Activated B cell treated with CpG ODN at 0.5 μM for 24 hours (primary cell): Measurements from ENCODE around the gene SLITRK3. TPM values are rescaled to one million over a fixed set of nuclear protein-coding genes. Genes with fewer than 3 reads are reported as not detected.

Experiments used
- ATAC-seq: fragments of 200-7000 bp; cut with Tn5 transposase; one replicate; pipeline ENCODE4 v1.10.0; 2021; ENCODE audit warnings: low read depth, mild to moderate bottlenecking, moderate library complexity
- CTCF ChIA-PET: fragments of 350-600 bp; sonication (Branson Sonifier 250); formaldehyde crosslinking; loops from one replicate; lab custom pipeline; 2021; ENCODE audit warnings: antibody characterized with exemption; lab: Charles Lee
- POLR2A ChIA-PET: fragments of 350-600 bp; sonication (Branson Sonifier 250); formaldehyde crosslinking; loops from one replicate; lab custom pipeline; 2021; ENCODE audit warnings: antibody characterized with exemption; lab: Charles Lee
- DNase-seq: peaks from one replicate; pipeline ENCODE4 v3.0.0; 2022
- H3K27ac Mint-ChIP-seq: one replicate; pipeline ENCODE4 v1.8.0; 2020; ENCODE audit warnings: mixed read lengths
- H3K27me3 Mint-ChIP-seq: one replicate; pipeline ENCODE4 v1.8.0; 2021; ENCODE audit warnings: mixed read lengths
- H3K36me3 Mint-ChIP-seq: one replicate; pipeline ENCODE4 v1.8.0; 2021; ENCODE audit warnings: low read depth, mixed read lengths
- H3K4me1 Mint-ChIP-seq: one replicate; pipeline ENCODE4 v1.8.0; 2021; ENCODE audit warnings: mixed read lengths
- H3K4me3 Mint-ChIP-seq: one replicate; pipeline ENCODE4 v1.8.0; 2020; ENCODE audit warnings: mild to moderate bottlenecking, mixed read lengths
- H3K9me3 Mint-ChIP-seq: one replicate; pipeline ENCODE4 v1.8.0; 2020; ENCODE audit warnings: mixed read lengths
- intact Hi-C: fragments of 100-400 bp; cut with micrococcal nuclease; formaldehyde crosslinking; loops from one replicate; pipeline ENCODE4 v1.15.1; 2024
- total RNA-seq: library from RNA; stranded (reverse); gene quantifications from 2 replicates; pipeline ENCODE4 v1.2.3, GENCODE V29; 2022
- TF ChIP-seq, protein P1 (sequence below): fragments of 200-600 bp; IDR thresholded peaks from one replicate; pipeline ENCODE4 v1.8.0; 2022; ENCODE audit warnings: antibody characterized with exemption, mild to moderate bottlenecking

Gene SLITRK3
- total RNA-seq, 1 donor from 2014 or later, result not detected

DNA sequence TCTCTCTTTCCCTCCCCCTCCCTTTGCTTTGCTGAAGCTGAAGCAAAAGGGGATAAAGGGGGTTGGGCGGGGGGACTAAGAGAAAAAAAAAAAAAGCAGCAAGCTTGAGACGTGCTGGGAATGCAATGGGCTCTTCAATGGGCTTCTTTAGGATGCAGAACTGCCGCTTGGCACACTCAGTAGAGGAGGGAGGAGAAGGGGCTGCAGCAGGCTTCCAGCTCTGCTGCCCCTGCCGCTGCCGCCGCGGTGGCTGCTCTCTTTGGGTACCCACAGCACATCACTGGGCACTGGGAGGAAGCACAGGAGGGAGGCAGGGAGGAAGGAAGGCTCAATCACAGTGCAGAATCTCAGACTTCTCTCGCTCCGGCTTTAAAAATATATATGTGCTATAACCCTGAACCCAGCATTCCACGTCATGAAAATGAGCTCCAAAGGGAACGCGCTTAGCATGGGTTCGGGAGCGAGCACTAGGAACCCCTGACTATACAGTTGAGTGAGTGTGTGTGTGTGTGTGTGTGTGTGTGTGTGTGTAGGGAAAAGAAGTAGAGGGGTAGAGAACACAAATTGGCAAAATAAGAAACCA lies 3.5 kb downstream of the SLITRK3 start:
- no peaks in the 10 kb centered on the region for H3K36me3 Mint-ChIP-seq
- ChIA-PET POLR2A (no interaction called here), CTCF (no interaction called here)
- H3K27ac Mint-ChIP-seq, result no peak overlapping the region
- TF ChIP-seq, protein P1, sequence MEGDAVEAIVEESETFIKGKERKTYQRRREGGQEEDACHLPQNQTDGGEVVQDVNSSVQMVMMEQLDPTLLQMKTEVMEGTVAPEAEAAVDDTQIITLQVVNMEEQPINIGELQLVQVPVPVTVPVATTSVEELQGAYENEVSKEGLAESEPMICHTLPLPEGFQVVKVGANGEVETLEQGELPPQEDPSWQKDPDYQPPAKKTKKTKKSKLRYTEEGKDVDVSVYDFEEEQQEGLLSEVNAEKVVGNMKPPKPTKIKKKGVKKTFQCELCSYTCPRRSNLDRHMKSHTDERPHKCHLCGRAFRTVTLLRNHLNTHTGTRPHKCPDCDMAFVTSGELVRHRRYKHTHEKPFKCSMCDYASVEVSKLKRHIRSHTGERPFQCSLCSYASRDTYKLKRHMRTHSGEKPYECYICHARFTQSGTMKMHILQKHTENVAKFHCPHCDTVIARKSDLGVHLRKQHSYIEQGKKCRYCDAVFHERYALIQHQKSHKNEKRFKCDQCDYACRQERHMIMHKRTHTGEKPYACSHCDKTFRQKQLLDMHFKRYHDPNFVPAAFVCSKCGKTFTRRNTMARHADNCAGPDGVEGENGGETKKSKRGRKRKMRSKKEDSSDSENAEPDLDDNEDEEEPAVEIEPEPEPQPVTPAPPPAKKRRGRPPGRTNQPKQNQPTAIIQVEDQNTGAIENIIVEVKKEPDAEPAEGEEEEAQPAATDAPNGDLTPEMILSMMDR, result no peak
- H3K4me1 Mint-ChIP-seq, result peaks cover 7% of the 10 kb centered on the region
- H3K27me3 Mint-ChIP-seq, result peaks cover 42% of the 10 kb centered on the region
- H3K4me3 Mint-ChIP-seq, result no peak overlapping the region
- no peak for ATAC-seq
- DNase-seq, result no peak
- H3K9me3 Mint-ChIP-seq, result no peaks in the 10 kb centered on the region
- intact Hi-C loops, result no loop called here

DNA sequence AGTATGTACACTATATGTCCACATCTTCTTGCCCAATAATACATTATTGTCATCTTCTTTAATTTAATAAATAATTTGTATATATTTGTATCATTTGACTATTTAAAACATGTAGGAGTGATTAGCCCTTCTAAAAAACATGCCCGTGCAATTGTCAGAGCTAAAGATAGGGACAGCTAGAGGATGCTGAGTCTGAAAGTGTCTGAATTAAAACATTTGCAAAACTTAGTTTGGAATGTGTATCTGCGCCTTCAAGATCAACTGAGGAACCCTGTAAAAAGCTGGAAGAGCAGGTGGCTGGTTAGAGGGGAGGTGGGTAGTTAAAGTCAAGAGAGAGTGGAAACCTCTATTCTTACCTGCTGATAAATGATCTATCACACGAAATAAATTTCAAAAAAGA lies 4.7 kb downstream of the SLITRK3 start:
- ChIA-PET CTCF (no interaction called here), POLR2A (no interaction called here)
- no peaks in the 10 kb centered on the region for H3K9me3 Mint-ChIP-seq
- H3K27me3 Mint-ChIP-seq, result peaks cover 31% of the 10 kb centered on the region
- intact Hi-C loops, result no loop called here
- ATAC-seq (no peak), DNase-seq (no peak)
- H3K4me1 Mint-ChIP-seq, result no peaks in the 10 kb centered on the region
- H3K36me3 Mint-ChIP-seq, result no peaks in the 10 kb centered on the region
- TF ChIP-seq, protein P1, result no peak
- no peak overlapping the region for H3K27ac Mint-ChIP-seq
- H3K4me3 Mint-ChIP-seq, result no peak overlapping the region

DNA sequence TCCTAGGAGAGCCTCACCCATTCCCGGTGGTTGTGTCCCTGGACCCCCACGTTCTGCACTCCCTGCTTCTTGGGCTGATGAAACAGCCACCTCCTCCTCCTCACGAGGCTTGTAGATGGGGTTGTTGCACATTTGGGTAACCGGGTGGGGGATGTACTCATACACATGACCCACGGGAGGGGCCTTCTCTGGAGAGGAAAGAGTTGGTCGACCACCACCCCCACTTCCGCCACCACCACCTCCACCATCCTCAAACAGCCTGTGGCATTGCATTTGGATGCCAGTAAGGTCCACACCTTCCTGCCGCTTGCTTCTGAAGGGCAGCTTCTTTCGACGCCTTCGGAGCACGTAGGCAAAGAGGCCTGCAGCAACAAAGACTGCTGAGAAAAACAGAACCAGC lies 7.7 kb downstream of the SLITRK3 start:
- no peaks in the 10 kb centered on the region for H3K36me3 Mint-ChIP-seq
- CTCF ChIA-PET, result no interaction called here
- H3K4me3 Mint-ChIP-seq, result no peak overlapping the region
- ATAC-seq (no peak), DNase-seq (no peak)
- peaks cover 12% of the 10 kb centered on the region for H3K27me3 Mint-ChIP-seq
- TF ChIP-seq, protein P1, result no peak
- H3K9me3 Mint-ChIP-seq, result no peaks in the 10 kb centered on the region
- H3K4me1 Mint-ChIP-seq, result no peaks in the 10 kb centered on the region
- intact Hi-C loops, result no loop called here
- POLR2A ChIA-PET, result no interaction called here
- H3K27ac Mint-ChIP-seq, result no peak overlapping the region

DNA sequence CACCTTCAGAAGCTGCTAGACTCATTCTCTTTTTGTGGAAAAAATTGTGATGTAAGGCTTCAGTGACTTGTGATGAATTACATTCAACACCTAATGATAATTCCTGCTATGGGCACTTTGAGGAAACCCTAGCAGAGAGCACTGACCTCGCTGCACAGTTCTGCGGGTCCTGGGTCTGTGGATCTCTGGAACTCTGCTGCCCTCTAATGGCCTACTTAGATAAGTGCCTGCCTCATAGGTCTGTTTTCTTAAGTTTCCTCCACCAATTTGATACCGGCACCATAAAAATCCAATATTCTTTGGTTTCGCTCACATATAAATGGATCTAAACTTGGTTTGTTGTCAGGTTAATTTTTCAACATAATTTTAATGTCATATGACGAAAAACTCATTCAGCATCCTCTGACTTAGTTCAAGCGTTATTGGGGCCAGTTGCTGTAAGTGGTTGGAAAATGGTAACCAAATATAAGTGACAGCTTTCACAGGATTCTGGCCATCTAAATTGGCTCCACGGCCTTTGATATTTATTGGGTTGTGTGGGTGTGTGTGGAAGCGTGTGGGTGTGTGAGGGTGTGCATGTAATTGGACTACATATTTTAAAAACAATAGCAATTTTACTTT lies 10.4 kb downstream of the SLITRK3 start:
- ChIA-PET CTCF (no interaction called here), POLR2A (no interaction called here)

DNA sequence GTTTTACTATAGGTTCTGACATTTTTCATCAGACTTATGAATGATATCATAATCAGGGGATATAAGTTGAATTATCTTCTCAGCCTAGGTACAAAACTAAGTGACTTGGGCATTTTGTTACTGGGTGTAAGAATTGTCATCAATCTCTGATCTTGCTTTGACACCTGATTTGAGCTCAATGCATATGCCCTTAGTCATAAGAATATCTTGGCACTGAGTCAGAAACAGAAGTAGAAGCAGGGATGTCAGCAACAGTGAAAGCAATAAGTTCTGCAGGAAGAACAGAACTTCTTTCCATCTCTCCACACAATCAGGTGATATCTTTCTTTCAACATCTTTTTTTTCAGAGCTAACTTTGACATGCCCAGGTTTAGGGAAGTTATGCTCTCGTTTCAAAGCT lies 14.6 kb downstream of the SLITRK3 start:
- Mint-ChIP-seq H3K27me3 (no peaks in the 10 kb centered on the region), H3K9me3 (no peaks in the 10 kb centered on the region), H3K4me1 (no peaks in the 10 kb centered on the region), H3K27ac (no peak overlapping the region), H3K4me3 (no peak overlapping the region), H3K36me3 (no peaks in the 10 kb centered on the region)
- ChIA-PET CTCF (no interaction called here), POLR2A (no interaction called here)
- TF ChIP-seq, protein P1, result no peak
- ATAC-seq (no peak), DNase-seq (no peak)
- intact Hi-C loops, result no loop called here

More for the DNA sequence above, 10.4 kb downstream of the SLITRK3 start:
- no peaks in the 10 kb centered on the region for H3K27me3 Mint-ChIP-seq
- DNase-seq (no peak), ATAC-seq (peak; percentile 70)
- TF ChIP-seq, protein P1, result peak; percentile 57
- H3K36me3 Mint-ChIP-seq, result no peaks in the 10 kb centered on the region
- H3K27ac Mint-ChIP-seq, result no peak overlapping the region
- no peaks in the 10 kb centered on the region for H3K4me1 Mint-ChIP-seq
- H3K9me3 Mint-ChIP-seq, result no peaks in the 10 kb centered on the region
- intact Hi-C loops, result no loop called here
- no peak overlapping the region for H3K4me3 Mint-ChIP-seq
